COLO829 (cell line): ENCODE results near the gene ZNF132.
"Not testable (repeated sequence)": the region's sequence is repeated elsewhere in the genome, so short reads cannot be mapped to it uniquely, and the experiment has no call there.

Source experiments
- DNase-seq: peaks from one replicate; pipeline ENCODE4 v3.0.0; 2012; ENCODE audit warnings: low spot score

Gene ZNF132

DNA sequence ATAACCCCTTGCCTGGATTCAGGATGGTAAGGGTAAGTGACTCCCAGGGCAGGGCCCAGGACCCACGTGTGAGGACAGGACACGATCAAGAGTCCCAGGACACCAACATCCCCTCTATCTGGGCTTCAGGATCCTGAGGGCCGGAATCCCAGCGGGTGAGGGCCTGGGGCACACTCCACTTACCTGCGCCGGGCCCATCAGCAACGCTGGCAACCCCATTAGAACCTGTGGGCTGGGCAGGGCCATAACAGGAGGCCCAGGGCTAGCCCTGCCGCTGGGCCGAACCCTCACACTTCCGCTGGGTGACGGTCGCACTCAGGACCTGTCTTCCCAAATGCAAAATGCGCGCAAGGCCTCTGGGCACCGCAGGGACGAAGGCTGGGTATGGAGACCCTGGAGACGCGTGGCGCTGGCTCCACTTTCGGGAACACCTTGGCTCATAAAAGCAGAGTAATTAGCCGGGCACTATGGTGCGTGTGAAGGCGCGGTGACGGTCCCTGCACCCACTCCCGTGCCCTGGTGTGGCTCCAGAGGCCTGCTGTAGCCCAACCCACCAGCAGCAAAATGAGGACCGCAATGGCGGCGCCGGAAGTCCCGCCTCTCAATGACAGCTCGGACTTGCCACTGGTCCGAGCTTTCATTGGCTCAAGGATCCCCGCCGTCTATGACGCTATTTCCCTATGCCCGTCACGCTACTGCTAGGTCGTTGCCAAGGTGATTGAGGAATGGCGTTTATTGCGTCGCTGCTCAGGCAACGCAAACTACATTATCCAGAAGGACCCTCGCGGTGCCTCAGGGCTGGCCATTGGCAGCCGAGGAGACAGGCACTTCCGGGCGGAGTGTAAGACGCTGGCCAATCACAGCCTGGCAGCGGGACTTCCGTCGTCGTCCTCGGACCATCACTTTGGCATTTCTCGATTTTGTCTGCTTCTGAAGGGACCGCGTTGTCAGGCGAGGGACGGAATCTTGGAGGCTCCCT lies at the start of gene ZNF132:
ZNF132 (minus strand) TSS at position 578 of the 979 bp plus-strand sequence; CDS start at position 246, 332 bp downstream.
- DNase-seq: no peak

DNA sequence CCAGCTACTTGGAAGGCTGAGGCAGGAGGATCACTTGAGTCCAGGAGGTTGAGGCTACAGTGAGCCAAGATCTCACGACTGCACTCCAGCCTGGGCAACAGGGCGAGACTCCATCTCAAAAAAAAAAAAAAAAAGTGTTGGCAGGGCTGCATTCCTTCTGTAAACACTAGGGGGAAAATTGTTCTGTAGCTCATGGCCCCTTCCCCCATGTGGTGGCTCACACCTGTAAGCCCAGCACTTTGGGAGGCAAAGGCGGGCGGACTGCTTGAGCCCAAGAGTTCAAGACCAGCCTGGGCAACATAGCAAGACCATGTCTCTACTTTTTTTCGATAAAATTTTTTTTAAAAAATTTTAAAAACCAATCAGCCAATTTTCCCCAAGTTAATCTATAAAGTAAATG lies 44.4 kb upstream of the ZNF132 start:
- DNase-seq: not testable (repeated sequence)

DNA sequence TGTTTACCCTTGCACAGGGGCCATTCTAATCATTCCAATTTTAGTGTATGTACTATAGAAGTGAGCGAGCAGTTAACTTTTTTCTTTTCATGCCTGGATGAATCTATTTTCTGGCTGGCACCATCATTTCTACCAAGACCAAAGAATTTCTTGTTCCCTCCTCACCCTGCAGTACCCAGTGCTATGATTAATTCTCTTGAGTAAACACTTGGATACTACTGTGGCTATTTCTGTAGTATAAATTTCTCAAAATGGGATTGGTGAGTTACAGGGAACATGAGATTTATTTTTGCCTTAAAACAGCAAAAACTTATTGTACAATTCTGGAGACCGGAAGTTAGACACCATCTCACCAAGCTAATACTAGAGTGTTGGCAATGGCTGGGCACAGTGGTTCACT lies 43.8 kb upstream of the ZNF132 start:
- no peak for DNase-seq

DNA sequence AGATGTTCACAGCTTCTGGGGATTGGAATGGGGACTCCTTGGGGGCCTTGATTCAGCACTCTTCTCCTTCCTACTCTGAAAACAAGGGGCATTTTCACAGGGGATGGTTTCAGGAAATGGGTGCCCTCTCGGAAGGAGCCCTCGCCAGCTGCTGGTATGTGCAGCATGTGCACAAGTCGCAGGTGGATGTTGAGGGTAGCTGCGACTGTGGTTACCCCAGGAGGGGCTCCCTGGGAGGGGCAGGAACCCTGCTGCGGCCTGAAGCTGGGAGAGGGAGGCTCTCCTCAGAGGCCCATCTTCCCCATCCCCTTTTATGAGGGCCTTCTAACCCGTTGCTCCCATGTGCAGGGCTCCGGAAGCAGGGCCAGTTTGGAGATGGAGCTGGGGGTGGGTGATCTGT lies 42.4 kb upstream of the ZNF132 start:
- DNase-seq: no peak

DNA sequence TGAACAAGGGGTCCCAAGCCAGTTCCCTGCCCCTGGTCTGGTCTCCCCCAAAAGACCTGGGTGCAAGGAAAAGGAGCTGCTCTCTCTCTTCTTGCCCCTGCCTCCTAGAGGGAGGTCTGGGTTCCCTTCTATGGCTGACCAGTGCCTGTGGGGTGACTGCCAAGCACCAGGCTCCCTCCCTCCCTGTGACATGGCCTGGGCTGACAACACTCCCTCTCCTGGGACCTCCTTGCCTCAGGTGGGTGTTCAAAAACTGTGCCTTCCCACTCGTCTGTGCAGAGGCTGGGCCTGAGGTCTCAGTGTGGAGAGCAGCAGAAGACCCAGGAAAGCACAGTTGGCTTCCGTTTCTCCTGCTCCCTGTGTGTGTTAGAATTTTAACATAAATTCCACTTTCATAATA lies 40.9 kb upstream of the ZNF132 start:
- DNase-seq: no peak

DNA sequence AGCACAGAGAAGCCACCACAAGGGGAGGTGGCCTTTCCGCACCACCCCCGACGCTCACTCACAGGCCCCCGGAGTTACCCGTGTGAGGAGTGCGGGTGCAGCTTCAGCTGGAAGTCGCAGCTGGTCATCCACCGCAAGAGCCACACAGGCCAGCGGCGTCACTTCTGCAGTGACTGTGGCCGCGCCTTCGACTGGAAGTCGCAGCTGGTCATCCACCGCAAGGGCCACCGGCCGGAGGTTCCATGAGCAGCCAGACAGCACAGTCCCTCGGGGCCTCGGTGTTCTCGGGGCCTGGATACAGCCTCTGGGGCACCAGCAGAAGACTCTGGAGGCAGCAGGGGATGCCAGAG lies 40.5 kb upstream of the ZNF132 start:
- no peak for DNase-seq

DNA sequence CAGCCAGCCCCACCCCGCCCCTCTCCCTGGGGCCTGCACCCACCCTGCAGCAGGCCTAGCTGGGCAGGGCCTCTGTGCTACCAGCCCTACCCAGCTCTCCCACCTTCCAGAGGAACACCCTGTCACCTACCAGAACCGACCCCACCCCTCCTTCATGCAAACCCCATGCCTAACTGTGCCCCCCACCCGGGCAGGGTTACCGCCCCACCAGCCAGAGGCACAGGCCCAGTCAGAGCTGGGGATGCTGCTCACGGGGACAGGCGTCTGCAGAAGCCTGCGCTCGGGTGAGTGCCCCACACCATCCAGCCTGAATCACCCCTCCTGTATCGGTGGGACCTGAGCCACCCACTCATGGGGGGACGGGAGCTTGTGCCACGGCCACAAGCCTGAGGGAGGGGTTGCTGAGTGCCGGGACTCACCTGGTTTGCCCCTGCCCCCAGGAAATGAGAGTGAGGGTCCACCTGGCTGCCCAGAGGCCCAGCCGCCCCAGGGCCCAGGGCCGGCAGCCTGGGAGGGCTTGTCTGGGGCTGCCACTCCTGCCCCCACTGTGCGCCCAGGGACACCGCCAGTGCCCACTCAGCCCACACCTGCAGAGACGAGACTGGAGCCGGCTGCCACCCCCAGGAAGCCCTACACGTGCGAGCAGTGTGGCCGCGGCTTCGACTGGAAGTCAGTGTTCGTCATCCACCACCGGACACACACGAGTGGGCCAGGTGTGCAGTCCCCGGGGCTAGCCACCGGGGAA lies 40.0 kb upstream of the ZNF132 start:
- no peak for DNase-seq

DNA sequence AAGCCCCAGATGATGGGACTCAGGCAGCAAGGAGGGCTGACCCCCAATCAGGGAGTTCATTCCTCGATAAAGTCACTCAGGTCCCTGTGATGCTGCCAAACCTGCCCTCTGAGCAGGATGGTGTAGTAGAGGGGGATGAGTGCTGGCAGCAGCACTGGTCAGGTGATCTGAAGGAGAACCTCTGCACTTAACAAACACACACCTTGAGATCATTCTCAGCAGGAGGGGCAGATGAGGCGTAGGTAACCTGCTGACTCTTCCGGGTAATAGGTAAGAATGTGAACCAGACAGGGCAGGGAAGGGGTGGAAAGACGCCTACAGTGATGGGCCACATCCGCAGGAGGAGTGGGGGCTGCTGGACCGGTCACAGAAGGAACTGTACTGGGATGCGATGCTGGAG lies 39.4 kb upstream of the ZNF132 start:
- DNase-seq: no peak

DNA sequence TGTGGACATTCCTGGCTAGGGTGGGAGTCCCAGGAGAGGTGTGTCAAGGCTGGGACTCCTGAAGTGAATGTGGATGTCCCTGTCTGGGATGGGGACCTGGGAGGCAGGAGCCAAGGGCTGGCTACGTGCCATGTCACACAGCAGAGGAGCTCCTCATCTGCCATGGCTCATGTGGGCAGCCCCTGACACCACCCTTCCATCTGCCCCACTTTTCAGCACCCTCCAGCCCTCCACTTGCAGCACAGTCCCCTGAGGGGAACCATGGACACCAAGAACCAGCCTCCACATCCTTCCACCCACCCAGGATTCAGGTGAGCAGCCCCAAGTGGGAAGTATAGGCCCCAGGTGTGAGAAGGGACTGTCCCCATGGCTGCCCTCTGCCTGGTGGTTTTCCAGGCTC lies 37.9 kb upstream of the ZNF132 start:
- no peak for DNase-seq

DNA sequence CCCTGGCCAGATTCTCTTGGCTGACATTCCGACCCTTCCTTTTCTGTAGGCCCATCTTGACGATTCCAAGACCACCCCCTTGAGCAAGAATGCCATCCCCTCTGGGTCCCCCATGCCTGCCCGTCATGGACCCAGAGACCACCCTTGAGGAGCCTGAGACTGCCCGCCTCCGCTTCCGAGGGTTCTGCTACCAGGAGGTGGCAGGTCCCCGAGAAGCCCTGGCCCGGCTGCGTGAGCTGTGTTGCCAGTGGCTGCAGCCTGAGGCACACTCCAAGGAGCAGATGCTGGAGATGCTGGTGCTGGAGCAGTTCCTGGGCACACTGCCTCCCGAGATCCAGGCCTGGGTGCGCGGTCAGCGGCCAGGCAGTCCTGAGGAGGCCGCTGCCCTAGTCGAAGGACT lies 37.2 kb upstream of the ZNF132 start:
- no peak for DNase-seq

DNA sequence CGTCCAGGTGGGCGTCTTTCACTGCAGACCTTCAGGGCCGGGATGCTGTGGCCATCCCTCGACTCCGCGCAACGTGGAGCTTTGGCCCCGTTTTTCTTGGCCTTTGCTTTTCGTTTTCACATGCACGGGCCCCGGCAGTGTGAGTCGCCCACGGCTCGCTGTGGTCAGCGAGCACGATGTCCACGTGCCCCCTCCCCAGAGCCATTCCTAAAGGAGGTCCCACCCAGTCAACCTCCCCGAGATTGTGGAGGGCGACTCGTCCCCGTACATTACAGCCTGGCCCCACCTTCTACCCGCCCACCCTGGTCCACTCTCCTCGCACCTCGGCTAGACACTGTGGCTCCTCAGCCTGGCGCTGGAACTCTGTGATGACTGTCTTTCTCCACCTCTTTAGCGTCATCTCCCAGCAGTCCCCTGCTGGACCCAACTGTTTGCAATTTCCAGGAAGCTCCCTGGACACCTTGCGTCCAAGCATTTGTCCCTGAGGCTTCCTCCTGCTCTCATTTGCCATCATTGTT lies 36.6 kb upstream of the ZNF132 start:
- DNase-seq: no peak

DNA sequence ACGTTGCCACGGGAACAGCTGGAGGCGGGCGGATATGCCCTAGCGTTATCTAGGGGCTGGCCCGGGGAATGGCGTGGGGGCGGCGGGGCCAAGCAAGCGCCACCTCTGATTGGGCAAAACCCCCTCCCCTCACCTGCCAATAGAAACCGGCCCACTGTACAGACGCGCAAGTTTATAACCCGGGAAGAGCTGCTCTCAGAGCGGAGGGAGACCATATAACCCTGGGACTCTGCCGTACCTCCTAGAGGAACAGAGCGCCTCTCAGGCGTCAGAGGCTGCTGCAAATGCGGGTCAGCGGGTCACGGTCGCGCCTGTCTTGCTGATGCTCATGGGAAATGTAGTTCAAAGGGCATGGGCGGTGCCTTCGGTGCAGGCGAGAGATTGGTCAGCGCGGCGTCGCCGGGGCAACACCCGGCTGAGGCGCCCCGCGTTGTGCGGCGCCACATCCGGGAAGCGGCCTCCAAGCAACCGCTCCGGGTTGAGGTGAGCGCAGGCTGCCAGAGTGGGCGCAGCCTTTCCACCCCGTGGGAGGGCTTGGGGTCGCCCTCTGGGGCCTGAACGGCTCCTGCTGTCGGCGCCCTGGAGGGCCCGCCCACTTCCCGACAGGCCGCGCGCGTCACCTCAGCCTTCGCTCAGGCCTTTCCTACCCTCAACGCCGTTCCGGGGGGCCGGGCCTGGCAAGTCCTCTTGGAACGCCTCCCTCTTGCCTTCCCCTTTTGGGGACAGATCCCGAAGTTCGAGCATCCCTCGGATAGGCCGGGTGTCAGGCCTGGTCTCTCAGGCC lies 36.0 kb upstream of the ZNF132 start, which contains the start of gene ZNF446:
ZNF446 (plus strand) TSS at position 639 of the 784 bp plus-strand sequence. CDS start 867 bp downstream, outside the sequence.
- DNase-seq: peak; percentile 94

DNA sequence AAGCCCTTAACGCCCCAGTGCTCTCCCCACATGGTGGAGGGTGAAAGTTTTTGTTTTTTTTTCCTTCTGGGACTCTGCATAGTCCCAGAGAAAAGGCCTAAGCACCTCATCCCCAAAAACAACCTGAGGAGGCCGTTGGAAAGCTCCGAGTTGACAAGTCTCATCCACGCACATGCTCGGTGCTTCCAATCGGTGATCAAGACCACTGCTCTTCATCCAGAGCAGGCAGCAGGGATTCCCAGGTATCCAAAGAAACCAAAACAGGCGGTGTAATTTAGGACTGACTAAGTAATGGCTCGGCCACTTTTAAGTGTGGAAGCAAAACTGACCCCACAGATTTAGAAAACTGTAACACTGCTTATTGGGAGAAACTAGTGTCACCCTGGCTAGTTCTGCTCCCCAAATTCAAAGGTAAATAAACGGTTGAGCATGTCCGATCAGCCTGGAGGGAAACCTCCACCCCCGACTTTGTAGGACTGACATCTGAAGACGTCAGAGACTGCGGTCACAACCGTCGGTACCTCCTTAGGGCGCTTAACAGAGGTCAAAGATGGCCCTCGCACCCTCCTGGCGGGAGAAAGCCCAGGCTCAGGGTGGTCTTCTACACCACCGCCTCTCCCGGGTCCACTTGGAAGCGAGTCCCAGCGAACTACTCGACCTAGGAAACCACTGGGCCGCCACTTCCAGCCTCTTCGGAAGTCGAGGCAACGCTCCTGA lies 35.2 kb upstream of the ZNF132 start:
- DNase-seq: no peak

DNA sequence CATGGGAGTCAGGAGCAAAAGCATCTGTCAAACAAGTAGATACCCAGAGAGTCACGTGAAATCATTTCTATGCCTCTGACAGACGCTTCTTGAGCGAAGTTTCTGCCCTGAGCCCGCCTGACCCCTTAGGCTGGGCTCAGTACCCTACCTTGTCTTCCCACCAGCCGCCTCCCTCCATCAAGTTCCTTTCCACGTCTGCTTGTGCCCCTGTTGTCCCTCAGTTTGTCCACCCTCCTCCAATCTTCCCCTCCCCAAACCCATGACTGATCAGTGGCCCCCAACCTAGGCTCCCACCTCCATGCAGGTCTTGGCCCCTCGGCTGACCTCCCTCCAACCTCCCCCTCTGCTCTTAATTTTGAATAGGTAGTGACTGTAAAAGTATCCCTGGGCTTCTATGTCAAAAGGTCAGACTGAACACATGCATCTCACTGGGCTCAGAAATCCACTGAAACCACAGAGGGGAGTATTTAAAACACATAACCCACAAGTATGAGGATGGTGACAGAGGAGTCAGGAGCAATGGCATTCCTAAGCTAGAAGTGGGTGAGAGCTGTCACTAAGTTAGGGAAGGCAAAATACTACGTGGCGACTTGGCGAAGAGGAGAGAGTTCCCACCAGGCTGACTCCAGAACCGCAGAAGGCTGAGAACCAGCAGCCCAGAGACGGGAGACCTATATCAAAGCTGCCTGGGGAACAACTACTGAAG lies 34.5 kb upstream of the ZNF132 start:
- DNase-seq: no peak

DNA sequence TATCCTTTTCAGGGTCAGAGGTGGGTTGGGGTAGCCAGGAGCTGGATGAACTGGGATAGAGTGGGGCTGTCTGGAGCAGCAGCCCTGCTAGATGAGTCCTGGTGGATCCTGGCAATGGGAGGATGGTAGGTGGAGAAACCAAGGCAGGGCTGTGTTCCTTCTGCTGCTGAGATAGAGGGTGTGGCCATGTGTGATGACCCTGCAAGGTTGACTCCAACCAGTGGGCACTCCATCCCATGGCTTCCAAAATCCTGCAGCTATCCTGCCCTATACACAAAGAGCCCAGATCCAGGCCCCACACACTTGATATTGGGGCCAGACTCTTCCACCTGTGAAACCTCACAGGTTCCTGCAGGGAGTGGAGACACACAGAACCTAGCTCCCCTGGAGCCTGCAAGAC lies 33.8 kb upstream of the ZNF132 start:
- DNase-seq: no peak

DNA sequence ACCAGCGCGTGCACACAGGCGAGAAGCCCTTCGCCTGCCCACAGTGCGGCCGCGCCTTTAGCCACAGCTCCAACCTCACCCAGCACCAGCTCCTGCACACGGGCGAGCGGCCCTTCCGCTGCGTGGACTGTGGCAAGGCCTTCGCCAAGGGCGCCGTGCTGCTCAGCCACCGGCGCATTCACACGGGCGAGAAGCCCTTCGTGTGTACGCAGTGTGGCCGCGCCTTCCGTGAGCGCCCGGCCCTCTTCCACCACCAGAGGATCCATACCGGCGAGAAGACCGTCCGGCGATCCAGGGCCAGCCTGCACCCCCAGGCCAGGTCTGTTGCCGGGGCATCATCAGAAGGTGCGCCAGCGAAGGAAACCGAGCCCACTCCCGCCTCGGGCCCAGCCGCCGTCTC lies 31.8 kb upstream of the ZNF132 start:
- DNase-seq: no peak

DNA sequence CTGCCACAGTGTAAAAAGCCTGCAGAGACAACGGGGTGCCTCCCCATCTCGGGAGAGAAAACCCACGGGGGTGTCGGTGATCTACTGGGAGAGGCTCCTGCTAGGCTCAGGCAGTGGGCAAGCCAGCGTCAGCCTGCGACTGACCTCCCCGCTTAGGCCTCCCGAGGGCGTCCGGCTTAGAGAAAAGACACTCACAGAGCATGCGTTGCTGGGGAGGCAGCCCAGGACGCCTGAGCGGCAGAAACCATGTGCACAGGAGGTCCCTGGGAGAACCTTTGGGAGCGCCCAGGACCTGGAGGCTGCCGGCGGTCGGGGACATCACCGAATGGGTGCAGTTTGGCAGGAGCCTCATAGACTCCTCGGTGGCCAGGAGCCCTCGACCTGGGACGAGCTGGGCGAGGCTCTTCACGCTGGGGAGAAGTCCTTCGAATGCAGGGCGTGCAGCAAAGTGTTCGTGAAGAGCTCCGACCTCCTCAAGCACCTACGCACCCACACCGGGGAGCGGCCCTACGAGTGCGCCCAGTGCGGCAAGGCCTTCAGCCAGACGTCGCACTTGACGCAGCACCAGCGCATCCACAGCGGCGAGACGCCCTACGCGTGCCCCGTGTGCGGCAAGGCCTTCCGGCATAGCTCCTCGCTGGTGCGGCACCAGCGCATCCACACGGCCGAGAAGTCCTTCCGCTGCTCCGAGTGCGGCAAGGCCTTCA lies 31.0 kb upstream of the ZNF132 start:
- not testable (repeated sequence) for DNase-seq

DNA sequence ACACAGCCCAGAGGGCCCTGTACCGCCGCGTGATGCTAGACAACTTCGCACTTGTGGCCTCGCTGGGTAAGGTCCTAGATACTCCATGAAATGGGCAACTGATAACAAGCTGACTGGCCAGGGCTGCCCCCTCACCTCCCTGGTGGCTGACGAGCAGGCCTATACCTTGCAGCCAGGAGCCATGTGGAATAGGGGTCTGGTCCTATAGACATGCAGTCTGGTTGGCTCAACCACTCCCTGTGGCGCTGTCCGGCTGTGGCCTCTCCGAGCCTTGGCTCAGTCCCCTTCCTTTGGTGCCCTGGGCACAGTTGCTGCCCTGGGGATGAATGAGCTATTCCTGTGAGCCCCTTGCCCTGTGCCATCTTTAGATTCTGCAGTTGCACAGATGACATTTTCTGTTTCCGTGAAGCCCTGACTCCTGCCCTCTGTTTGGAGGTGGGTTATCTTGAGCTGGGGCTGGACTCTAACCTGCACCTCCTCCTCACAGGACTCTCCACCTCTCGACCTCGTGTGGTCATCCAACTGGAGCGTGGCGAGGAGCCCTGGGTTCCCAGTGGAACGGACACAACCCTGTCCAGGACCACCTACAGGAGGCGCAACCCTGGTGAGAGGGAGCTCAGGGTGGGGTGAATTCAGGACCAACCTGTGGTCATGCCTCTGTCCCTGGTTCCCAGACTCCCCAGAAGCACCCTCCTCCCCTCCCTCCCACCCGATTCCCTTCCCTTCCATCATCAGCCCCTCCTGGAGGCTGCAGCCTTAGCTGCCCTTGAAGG lies 29.5 kb upstream of the ZNF132 start:
- DNase-seq: no peak

DNA sequence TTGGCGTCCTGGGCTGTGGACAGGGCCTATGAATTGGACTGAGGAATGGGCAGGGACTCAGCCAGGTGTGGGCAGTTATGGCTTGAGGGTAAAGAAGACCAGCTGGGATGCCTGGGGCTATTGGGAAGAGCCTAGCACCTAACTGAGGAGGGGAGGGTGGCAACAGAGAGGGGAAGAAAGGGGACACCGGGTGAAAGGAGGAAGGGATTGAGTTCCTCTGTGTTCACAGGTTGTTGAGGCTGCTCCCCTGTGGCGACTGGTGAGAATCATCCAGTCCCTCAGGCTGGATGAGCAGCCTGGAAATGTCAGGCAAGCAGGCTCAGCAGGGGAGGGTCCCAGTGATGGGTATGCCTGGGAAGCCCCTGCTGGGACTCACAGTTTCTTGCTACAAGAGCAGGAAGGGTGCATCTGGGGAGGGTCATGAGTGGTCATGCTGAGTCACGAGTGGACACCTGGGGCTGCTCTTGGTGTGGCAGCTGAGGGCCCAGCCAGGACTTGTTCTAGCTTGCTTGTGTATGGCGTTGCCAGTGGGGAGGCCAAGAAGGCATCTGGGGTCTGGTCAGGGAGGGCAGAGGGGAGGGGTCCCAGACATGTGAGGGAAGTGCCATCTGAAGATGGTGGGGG lies 28.4 kb upstream of the ZNF132 start:
- DNase-seq: no peak
